Trophoblast cell (in vitro differentiated cells and primary cell): ENCODE results near the gene CDCA8.

Experiments used
- DNase-seq, 2 donors: peaks; one replicate each; pipeline ENCODE4 v3.0.0-alpha.2; 2016
- H2AFZ ChIP-seq: 2 replicates; pipeline ENCODE4 v1.6.1; 2013; ENCODE audit warnings: low read length, moderate library complexity, mild to moderate bottlenecking; ENCODE audit not compliant: insufficient read depth, poor library complexity
- H2AK5ac ChIP-seq: 2 replicates; pipeline ENCODE4 v1.6.1; 2013; ENCODE audit warnings: mild to moderate bottlenecking, low read length
- H2BK120ac ChIP-seq: 2 replicates; pipeline ENCODE4 v1.6.1; 2013; ENCODE audit warnings: low read length, mild to moderate bottlenecking, moderate library complexity; ENCODE audit not compliant: insufficient read depth, poor library complexity
- H2BK12ac ChIP-seq: 2 replicates; pipeline ENCODE4 v1.6.1; 2013; ENCODE audit warnings: mild to moderate bottlenecking, low read length, moderate library complexity
- H2BK5ac ChIP-seq: 2 replicates; pipeline ENCODE4 v1.6.1; 2013; ENCODE audit warnings: low read length, low read depth, moderate library complexity, mild to moderate bottlenecking; ENCODE audit not compliant: poor library complexity
- H3K14ac ChIP-seq: 2 replicates; pipeline ENCODE4 v1.6.1; 2013; ENCODE audit warnings: mild to moderate bottlenecking, low read length
- H3K18ac ChIP-seq: 2 replicates; pipeline ENCODE4 v1.6.1; 2013; ENCODE audit warnings: mild to moderate bottlenecking, low read length
- H3K23ac ChIP-seq: 2 replicates; pipeline ENCODE4 v1.6.1; 2013; ENCODE audit warnings: low read length
- H3K27ac ChIP-seq: 2 replicates; pipeline ENCODE4 v1.5.1; 2013; ENCODE audit warnings: low read depth, mild to moderate bottlenecking, inconsistent platforms, low read length, moderate library complexity
- H3K27me3 ChIP-seq: 2 replicates; pipeline ENCODE4 v1.6.1; 2013; ENCODE audit warnings: inconsistent platforms, mild to moderate bottlenecking, low read length, moderate library complexity; ENCODE audit not compliant: insufficient read depth
- H3K36me3 ChIP-seq, 2 experiments: 1 replicate in 1 of 2; 2 replicates in 1 of 2; pipeline ENCODE4 v1.6.1; 2013; ENCODE audit warnings: low read length in 2 of 2, mild to moderate bottlenecking in 2 of 2, moderate library complexity in 1 of 2; ENCODE audit not compliant: insufficient read depth in 2 of 2, control insufficient read depth in 1 of 2
- H3K4ac ChIP-seq: 2 replicates; pipeline ENCODE4 v1.6.1; 2013; ENCODE audit warnings: low read depth, mild to moderate bottlenecking, low read length, moderate library complexity
- H3K4me1 ChIP-seq, 2 experiments: 1 replicate in 1 of 2; 2 replicates in 1 of 2; pipeline ENCODE4 v1.6.1; 2013; ENCODE audit warnings: low read length in 2 of 2, mild to moderate bottlenecking in 2 of 2, moderate library complexity in 1 of 2; ENCODE audit not compliant: insufficient read depth in 2 of 2, control insufficient read depth in 1 of 2
- H3K4me2 ChIP-seq: 2 replicates; pipeline ENCODE4 v1.6.1; 2013; ENCODE audit warnings: inconsistent platforms, mild to moderate bottlenecking, low read length, moderate library complexity
- H3K4me3 ChIP-seq: 2 replicates; pipeline ENCODE4 v1.5.1; 2013; ENCODE audit warnings: mild to moderate bottlenecking, low read depth, low read length, inconsistent platforms
- H3K79me1 ChIP-seq: one replicate; pipeline ENCODE4 v1.6.1; 2013; ENCODE audit warnings: low read length
- H3K79me2 ChIP-seq: 2 replicates; pipeline ENCODE4 v1.6.1; 2013; ENCODE audit warnings: low read length, mild to moderate bottlenecking; ENCODE audit not compliant: control insufficient read depth, insufficient read depth, poor library complexity
- H3K9ac ChIP-seq: 2 replicates; pipeline ENCODE4 v1.6.1; 2013; ENCODE audit warnings: mild to moderate bottlenecking, low read length
- H3K9me3 ChIP-seq: 2 replicates; pipeline ENCODE4 v1.6.1; 2013; ENCODE audit warnings: low read depth, mild to moderate bottlenecking, control low read depth, inconsistent platforms, low read length; ENCODE audit not compliant: insufficient read depth
- H4K12ac ChIP-seq: 2 replicates; pipeline ENCODE4 v1.6.1; 2013; ENCODE audit warnings: low read depth, mild to moderate bottlenecking, low read length, moderate library complexity
- H4K8ac ChIP-seq: 2 replicates; pipeline ENCODE4 v1.6.1; 2013; ENCODE audit warnings: low read depth, mild to moderate bottlenecking, low read length, moderate library complexity
- H4K91ac ChIP-seq: one replicate; pipeline ENCODE4 v1.6.1; 2013; ENCODE audit warnings: low read depth, mild to moderate bottlenecking, low read length, moderate library complexity
- WGBS: extraction: QIAGEN DNeasy Blood & Tissue Kit; methylation state at CpG from one replicate; pipeline ENCODE4 v1.1.7; 2013; ENCODE audit warnings: missing lambda C conversion rate; ENCODE audit not compliant: insufficient read length, insufficient coverage; ENCODE audit errors: extremely low coverage; 5-methylcytosine and 5-hydroxymethylcytosine counted together

The CDCA8 gene

GRCh38 chr1:37723390-37724078 is 31.2 kb downstream of the CDCA8 start:
- WGBS: no CpG with 5 or more reads among the region's 11 CpGs
- Histone ChIP-seq H3K14ac (no peak overlapping the region), H3K27me3 (no peaks in the 10 kb centered on the region)

GRCh38 chr1:37724575-37724974 is 32.3 kb downstream of the CDCA8 start:
- no peak overlapping the region for H4K8ac ChIP-seq
- no CpG with 5 or more reads among the region's 6 CpGs for WGBS
- no peak overlapping the region for H3K4me3 ChIP-seq
- H4K91ac ChIP-seq: no peak overlapping the region
- H2AK5ac ChIP-seq: no peak overlapping the region
- no peak overlapping the region for H2AFZ ChIP-seq
- H2BK120ac ChIP-seq: no peak overlapping the region
- no peaks in the 10 kb centered on the region for H3K79me2 ChIP-seq
- no peak overlapping the region for H3K23ac ChIP-seq
- H3K18ac ChIP-seq: no peak overlapping the region
- H3K27ac ChIP-seq: no peak overlapping the region
- peaks cover 2% of the 10 kb centered on the region for H3K9me3 ChIP-seq
- no peaks in the 10 kb centered on the region for H3K27me3 ChIP-seq
- H3K36me3 ChIP-seq: no peaks in the 10 kb centered on the region
- no peak overlapping the region for H2BK5ac ChIP-seq
- no peak overlapping the region for H3K4me2 ChIP-seq
- H3K4me1 ChIP-seq: peaks cover 0 to 3% of the 10 kb centered on the region in 2 experiments
- no peak overlapping the region for H2BK12ac ChIP-seq
- no peak overlapping the region for H4K12ac ChIP-seq
- no peak for DNase-seq
- no peaks in the 10 kb centered on the region for H3K79me1 ChIP-seq
- H3K14ac ChIP-seq: no peak overlapping the region
- no peak overlapping the region for H3K4ac ChIP-seq
- H3K9ac ChIP-seq: no peak overlapping the region

More at GRCh38 chr1:37723390-37724078, 31.2 kb downstream of the CDCA8 start:
- Histone ChIP-seq H3K9ac (no peak overlapping the region), H3K36me3 (no peaks in the 10 kb centered on the region), H3K4ac (no peak overlapping the region), H3K18ac (no peak overlapping the region), H3K4me3 (no peak overlapping the region), H3K4me2 (no peak overlapping the region), H3K79me2 (no peaks in the 10 kb centered on the region), H3K4me1 (peaks cover 0 to 3% of the 10 kb centered on the region in 2 experiments), H3K9me3 (peaks cover 2% of the 10 kb centered on the region), H3K23ac (no peak overlapping the region), H2BK5ac (no peak overlapping the region), H2AFZ (no peak overlapping the region), H2AK5ac (no peak overlapping the region), H4K8ac (no peak overlapping the region), H3K27ac (no peak overlapping the region), H2BK120ac (no peak overlapping the region), H3K79me1 (no peaks in the 10 kb centered on the region), H4K91ac (no peak overlapping the region), H2BK12ac (no peak overlapping the region), H4K12ac (no peak overlapping the region)
- no peak for DNase-seq

- Histone ChIP-seq H4K91ac (no peak overlapping the region), H3K27ac (no peak overlapping the region), H3K14ac (no peak overlapping the region), H2BK5ac (no peak overlapping the region), H3K4ac (no peak overlapping the region), H2AFZ (no peak overlapping the region), H3K9ac (no peak overlapping the region), H3K18ac (no peak overlapping the region), H4K8ac (no peak overlapping the region), H3K23ac (no peak overlapping the region), H3K4me2 (no peak overlapping the region), H3K4me3 (no peak overlapping the region), H2BK12ac (no peak overlapping the region), H2AK5ac (no peak overlapping the region), H3K79me1 (no peaks in the 10 kb centered on the region), H3K9me3 (peaks cover 2% of the 10 kb centered on the region), H3K27me3 (no peaks in the 10 kb centered on the region), H4K12ac (no peak overlapping the region), H3K4me1 (peaks cover 0 to 3% of the 10 kb centered on the region in 2 experiments), H3K79me2 (no peaks in the 10 kb centered on the region), H3K36me3 (no peaks in the 10 kb centered on the region), H2BK120ac (no peak overlapping the region)
- no CpG with 5 or more reads among the region's 14 CpGs for WGBS
- no peak for DNase-seq
These were observed 33.7 kb downstream of the CDCA8 start for GRCh38 chr1:37725851-37726613.

GRCh38 chr1:37726751-37727585 is 34.7 kb downstream of the CDCA8 start:
- Histone ChIP-seq H4K12ac (no peak overlapping the region), H3K4ac (no peak overlapping the region), H2AFZ (no peak overlapping the region), H3K27me3 (no peaks in the 10 kb centered on the region), H3K14ac (no peak overlapping the region), H3K9me3 (peaks cover 2% of the 10 kb centered on the region), H2BK120ac (no peak overlapping the region), H4K8ac (no peak overlapping the region), H3K9ac (no peak overlapping the region), H2AK5ac (no peak overlapping the region), H3K23ac (no peak overlapping the region), H3K36me3 (no peaks in the 10 kb centered on the region), H3K27ac (no peak overlapping the region), H3K4me3 (no peak overlapping the region), H3K18ac (no peak overlapping the region), H4K91ac (no peak overlapping the region), H3K4me2 (no peak overlapping the region), H3K4me1 (peaks cover 0 to 3% of the 10 kb centered on the region in 2 experiments), H3K79me2 (no peaks in the 10 kb centered on the region), H3K79me1 (no peaks in the 10 kb centered on the region), H2BK12ac (no peak overlapping the region), H2BK5ac (no peak overlapping the region)
- no peak for DNase-seq
- no CpG with 5 or more reads among the region's 15 CpGs for WGBS
